ENCODE measurements around the gene CLCN3. TPM values are rescaled to one million over a fixed set of nuclear protein-coding genes. Genes with fewer than 3 reads are reported as not detected.

CLCN3 gene
- total and polyA plus RNA-seq, 2 experiments from 2014 or later, result 10.9 to 22.9 TPM

DNA sequence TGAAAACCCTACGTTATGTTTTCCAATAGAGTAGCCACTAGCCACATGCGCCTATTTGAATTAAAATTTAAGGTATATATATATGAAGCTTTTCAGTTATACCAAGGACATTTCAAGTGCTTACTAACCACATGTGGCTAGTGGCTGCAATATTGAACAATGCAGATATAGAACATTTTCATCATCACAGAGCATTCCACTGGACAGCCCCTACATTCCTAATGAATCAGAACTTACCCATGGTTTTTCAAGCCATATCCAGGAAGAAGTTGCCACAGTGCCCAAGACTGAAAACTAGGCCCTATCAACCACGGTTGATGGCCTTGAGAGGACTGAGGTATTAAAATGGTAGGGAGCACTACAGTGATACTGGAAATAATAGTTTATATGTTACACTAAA is 37.7 kb upstream of the CLCN3 start:
- no peak overlapping the region for H3K4me2 ChIP-seq
- no peaks in the 10 kb centered on the region for H3K9me2 ChIP-seq (ENCODE audit: insufficient read depth)
- Mint-ChIP-seq H3K27me3 (ENCODE audit: insufficient read depth, low read depth, poor library complexity) (no peaks in the 10 kb centered on the region), H3K27ac (no peak overlapping the region), H3K36me3 (ENCODE audit: low read depth) (no peaks in the 10 kb centered on the region), H3K4me3 (no peak overlapping the region), H3K9me3 (no peaks in the 10 kb centered on the region), H3K4me1 (no peaks in the 10 kb centered on the region)
- no peaks in the 10 kb centered on the region for H3K27me3 ChIP-seq (ENCODE audit: insufficient read depth)
- no peak for ATAC-seq
- H3K4me1 ChIP-seq (ENCODE audit: insufficient read depth), result no peaks in the 10 kb centered on the region
- DNase-seq (ENCODE audit: low spot score), result peak; percentile 6
- no peaks in the 10 kb centered on the region for H3F3A ChIP-seq (replicated peaks; ENCODE audit: low read depth)
- H3K4me3 ChIP-seq, result no peak overlapping the region
- peaks cover 5% of the 10 kb centered on the region; the same call in 1 of the 2 replicates for H3K36me3 ChIP-seq (ENCODE audit: insufficient read depth)
- H3K79me2 ChIP-seq (replicated peaks; ENCODE audit: insufficient read depth), result no peaks in the 10 kb centered on the region
- H3K27ac ChIP-seq (ENCODE audit: low read depth), result no peak overlapping the region
- TF ChIP-seq EZH2phosphoT487 (IDR thresholded peaks at IDR 0.05; ENCODE audit: unreplicated experiment) (no peak), NANOG (IDR thresholded peaks at IDR 0.05; ENCODE audit: borderline replicate concordance) (no peak), POLR2AphosphoS5 (IDR thresholded peaks at IDR 0.05; ENCODE audit: low read depth) (no peak), JUNB (IDR thresholded peaks at IDR 0.05; ENCODE audit: unreplicated experiment) (no peak), STAT1 (IDR thresholded peaks at IDR 0.05; ENCODE audit: unreplicated experiment) (no peak), ZNF114 (CRISPR knock-in tag; IDR thresholded peaks at IDR 0.05) (no peak), ZNF331 (CRISPR knock-in tag; IDR thresholded peaks at IDR 0.05; ENCODE audit: low read depth) (no peak), CREB1 (CRISPR knock-in tag; IDR thresholded peaks at IDR 0.05; ENCODE audit: low read depth) (no peak), EZH2 (IDR thresholded peaks at IDR 0.05; ENCODE audit: low read depth, unreplicated experiment) (no peak)
- TF ChIP-seq, protein P1, sequence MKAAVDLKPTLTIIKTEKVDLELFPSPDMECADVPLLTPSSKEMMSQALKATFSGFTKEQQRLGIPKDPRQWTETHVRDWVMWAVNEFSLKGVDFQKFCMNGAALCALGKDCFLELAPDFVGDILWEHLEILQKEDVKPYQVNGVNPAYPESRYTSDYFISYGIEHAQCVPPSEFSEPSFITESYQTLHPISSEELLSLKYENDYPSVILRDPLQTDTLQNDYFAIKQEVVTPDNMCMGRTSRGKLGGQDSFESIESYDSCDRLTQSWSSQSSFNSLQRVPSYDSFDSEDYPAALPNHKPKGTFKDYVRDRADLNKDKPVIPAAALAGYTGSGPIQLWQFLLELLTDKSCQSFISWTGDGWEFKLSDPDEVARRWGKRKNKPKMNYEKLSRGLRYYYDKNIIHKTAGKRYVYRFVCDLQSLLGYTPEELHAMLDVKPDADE (IDR thresholded peaks at IDR 0.05), result no peak
- TF ChIP-seq, protein P2, sequence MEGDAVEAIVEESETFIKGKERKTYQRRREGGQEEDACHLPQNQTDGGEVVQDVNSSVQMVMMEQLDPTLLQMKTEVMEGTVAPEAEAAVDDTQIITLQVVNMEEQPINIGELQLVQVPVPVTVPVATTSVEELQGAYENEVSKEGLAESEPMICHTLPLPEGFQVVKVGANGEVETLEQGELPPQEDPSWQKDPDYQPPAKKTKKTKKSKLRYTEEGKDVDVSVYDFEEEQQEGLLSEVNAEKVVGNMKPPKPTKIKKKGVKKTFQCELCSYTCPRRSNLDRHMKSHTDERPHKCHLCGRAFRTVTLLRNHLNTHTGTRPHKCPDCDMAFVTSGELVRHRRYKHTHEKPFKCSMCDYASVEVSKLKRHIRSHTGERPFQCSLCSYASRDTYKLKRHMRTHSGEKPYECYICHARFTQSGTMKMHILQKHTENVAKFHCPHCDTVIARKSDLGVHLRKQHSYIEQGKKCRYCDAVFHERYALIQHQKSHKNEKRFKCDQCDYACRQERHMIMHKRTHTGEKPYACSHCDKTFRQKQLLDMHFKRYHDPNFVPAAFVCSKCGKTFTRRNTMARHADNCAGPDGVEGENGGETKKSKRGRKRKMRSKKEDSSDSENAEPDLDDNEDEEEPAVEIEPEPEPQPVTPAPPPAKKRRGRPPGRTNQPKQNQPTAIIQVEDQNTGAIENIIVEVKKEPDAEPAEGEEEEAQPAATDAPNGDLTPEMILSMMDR (conservative IDR thresholded peaks at IDR 0.05; ENCODE audit: low read depth in 2 of 2), result no peak
- TF ChIP-seq, protein P3, sequence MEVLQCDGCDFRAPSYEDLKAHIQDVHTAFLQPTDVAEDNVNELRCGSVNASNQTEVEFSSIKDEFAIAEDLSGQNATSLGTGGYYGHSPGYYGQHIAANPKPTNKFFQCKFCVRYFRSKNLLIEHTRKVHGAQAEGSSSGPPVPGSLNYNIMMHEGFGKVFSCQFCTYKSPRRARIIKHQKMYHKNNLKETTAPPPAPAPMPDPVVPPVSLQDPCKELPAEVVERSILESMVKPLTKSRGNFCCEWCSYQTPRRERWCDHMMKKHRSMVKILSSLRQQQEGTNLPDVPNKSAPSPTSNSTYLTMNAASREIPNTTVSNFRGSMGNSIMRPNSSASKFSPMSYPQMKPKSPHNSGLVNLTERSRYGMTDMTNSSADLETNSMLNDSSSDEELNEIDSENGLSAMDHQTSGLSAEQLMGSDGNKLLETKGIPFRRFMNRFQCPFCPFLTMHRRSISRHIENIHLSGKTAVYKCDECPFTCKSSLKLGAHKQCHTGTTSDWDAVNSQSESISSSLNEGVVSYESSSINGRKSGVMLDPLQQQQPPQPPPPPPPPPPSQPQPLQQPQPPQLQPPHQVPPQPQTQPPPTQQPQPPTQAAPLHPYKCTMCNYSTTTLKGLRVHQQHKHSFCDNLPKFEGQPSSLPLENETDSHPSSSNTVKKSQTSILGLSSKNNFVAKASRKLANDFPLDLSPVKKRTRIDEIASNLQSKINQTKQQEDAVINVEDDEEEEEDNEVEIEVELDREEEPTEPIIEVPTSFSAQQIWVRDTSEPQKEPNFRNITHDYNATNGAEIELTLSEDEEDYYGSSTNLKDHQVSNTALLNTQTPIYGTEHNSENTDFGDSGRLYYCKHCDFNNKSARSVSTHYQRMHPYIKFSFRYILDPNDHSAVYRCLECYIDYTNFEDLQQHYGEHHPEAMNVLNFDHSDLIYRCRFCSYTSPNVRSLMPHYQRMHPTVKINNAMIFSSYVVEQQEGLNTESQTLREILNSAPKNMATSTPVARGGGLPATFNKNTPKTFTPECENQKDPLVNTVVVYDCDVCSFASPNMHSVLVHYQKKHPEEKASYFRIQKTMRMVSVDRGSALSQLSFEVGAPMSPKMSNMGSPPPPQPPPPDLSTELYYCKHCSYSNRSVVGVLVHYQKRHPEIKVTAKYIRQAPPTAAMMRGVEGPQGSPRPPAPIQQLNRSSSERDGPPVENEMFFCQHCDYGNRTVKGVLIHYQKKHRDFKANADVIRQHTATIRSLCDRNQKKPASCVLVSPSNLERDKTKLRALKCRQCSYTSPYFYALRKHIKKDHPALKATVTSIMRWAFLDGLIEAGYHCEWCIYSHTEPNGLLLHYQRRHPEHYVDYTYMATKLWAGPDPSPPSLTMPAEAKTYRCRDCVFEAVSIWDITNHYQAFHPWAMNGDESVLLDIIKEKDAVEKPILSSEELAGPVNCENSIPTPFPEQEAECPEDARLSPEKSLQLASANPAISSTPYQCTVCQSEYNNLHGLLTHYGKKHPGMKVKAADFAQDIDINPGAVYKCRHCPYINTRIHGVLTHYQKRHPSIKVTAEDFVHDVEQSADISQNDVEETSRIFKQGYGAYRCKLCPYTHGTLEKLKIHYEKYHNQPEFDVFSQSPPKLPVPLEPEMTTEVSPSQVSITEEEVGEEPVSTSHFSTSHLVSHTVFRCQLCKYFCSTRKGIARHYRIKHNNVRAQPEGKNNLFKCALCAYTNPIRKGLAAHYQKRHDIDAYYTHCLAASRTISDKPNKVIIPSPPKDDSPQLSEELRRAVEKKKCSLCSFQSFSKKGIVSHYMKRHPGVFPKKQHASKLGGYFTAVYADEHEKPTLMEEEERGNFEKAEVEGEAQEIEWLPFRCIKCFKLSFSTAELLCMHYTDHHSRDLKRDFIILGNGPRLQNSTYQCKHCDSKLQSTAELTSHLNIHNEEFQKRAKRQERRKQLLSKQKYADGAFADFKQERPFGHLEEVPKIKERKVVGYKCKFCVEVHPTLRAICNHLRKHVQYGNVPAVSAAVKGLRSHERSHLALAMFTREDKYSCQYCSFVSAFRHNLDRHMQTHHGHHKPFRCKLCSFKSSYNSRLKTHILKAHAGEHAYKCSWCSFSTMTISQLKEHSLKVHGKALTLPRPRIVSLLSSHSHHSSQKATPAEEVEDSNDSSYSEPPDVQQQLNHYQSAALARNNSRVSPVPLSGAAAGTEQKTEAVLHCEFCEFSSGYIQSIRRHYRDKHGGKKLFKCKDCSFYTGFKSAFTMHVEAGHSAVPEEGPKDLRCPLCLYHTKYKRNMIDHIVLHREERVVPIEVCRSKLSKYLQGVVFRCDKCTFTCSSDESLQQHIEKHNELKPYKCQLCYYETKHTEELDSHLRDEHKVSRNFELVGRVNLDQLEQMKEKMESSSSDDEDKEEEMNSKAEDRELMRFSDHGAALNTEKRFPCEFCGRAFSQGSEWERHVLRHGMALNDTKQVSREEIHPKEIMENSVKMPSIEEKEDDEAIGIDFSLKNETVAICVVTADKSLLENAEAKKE (CRISPR knock-in tag; IDR thresholded peaks at IDR 0.05), result no peak
- TF ChIP-seq, protein P4, sequence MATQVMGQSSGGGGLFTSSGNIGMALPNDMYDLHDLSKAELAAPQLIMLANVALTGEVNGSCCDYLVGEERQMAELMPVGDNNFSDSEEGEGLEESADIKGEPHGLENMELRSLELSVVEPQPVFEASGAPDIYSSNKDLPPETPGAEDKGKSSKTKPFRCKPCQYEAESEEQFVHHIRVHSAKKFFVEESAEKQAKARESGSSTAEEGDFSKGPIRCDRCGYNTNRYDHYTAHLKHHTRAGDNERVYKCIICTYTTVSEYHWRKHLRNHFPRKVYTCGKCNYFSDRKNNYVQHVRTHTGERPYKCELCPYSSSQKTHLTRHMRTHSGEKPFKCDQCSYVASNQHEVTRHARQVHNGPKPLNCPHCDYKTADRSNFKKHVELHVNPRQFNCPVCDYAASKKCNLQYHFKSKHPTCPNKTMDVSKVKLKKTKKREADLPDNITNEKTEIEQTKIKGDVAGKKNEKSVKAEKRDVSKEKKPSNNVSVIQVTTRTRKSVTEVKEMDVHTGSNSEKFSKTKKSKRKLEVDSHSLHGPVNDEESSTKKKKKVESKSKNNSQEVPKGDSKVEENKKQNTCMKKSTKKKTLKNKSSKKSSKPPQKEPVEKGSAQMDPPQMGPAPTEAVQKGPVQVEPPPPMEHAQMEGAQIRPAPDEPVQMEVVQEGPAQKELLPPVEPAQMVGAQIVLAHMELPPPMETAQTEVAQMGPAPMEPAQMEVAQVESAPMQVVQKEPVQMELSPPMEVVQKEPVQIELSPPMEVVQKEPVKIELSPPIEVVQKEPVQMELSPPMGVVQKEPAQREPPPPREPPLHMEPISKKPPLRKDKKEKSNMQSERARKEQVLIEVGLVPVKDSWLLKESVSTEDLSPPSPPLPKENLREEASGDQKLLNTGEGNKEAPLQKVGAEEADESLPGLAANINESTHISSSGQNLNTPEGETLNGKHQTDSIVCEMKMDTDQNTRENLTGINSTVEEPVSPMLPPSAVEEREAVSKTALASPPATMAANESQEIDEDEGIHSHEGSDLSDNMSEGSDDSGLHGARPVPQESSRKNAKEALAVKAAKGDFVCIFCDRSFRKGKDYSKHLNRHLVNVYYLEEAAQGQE (IDR thresholded peaks at IDR 0.05; ENCODE audit: unreplicated experiment), result no peak
- H4K20me1 ChIP-seq (replicated peaks; ENCODE audit: insufficient read depth), result no peaks in the 10 kb centered on the region
- no peak overlapping the region for H2AFZ ChIP-seq

Measured in GM23338 (cell line).